Measurements from ENCODE around the gene ATXN1. TPM values are rescaled to one million over a fixed set of nuclear protein-coding genes. Genes with fewer than 3 reads are reported as not detected.

ATXN1 gene
- total RNA-seq, 1 donor from 2014 or later = 3.9 TPM

DNA sequence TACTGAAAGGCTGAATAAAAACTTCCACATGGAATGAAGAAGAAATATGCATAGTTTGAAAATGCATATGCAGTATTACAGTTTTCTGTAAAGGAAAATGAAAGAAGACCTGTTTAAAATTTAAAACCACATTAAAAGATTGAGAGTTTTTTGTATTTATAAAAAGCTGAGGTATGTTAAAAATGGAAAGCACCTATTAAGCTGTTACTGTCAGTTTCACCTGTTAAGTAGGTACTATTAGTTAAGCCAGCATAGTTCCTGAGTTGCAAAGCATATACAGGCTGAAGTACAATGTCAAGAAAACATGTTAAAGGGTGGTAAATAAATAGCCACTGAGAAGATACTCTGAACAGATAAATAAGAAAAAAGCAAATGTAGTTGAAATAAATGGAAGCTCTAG is 69.9 kb downstream of the ATXN1 start:
- H3K4me3 Mint-ChIP-seq = no peak overlapping the region
- no peak overlapping the region for H3K27ac Mint-ChIP-seq (ENCODE audit: unreplicated experiment)
- no peaks in the 10 kb centered on the region for H3K27me3 Mint-ChIP-seq (ENCODE audit: low read depth)
- TF ChIP-seq, protein P1, sequence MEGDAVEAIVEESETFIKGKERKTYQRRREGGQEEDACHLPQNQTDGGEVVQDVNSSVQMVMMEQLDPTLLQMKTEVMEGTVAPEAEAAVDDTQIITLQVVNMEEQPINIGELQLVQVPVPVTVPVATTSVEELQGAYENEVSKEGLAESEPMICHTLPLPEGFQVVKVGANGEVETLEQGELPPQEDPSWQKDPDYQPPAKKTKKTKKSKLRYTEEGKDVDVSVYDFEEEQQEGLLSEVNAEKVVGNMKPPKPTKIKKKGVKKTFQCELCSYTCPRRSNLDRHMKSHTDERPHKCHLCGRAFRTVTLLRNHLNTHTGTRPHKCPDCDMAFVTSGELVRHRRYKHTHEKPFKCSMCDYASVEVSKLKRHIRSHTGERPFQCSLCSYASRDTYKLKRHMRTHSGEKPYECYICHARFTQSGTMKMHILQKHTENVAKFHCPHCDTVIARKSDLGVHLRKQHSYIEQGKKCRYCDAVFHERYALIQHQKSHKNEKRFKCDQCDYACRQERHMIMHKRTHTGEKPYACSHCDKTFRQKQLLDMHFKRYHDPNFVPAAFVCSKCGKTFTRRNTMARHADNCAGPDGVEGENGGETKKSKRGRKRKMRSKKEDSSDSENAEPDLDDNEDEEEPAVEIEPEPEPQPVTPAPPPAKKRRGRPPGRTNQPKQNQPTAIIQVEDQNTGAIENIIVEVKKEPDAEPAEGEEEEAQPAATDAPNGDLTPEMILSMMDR (conservative IDR thresholded peaks at IDR 0.05) = no peak
- no peaks in the 10 kb centered on the region for H3K36me3 Mint-ChIP-seq (ENCODE audit: low read depth)
- DNase-seq (ENCODE audit: low read depth, low spot score) = no peak
- no peaks in the 10 kb centered on the region for H3K4me1 Mint-ChIP-seq
- no peaks in the 10 kb centered on the region for H3K9me3 Mint-ChIP-seq

- Mint-ChIP-seq H3K27me3 (ENCODE audit: low read depth) (no peaks in the 10 kb centered on the region), H3K9me3 (no peaks in the 10 kb centered on the region), H3K4me1 (no peaks in the 10 kb centered on the region), H3K4me3 (no peak overlapping the region), H3K27ac (ENCODE audit: unreplicated experiment) (no peak overlapping the region), H3K36me3 (ENCODE audit: low read depth) (no peaks in the 10 kb centered on the region)
- DNase-seq (ENCODE audit: low read depth, low spot score) = no peak
- TF ChIP-seq, protein P1 (conservative IDR thresholded peaks at IDR 0.05) = no peak
Measured at GRCh38 chr6:16690608-16691142, 70.6 kb downstream of the ATXN1 start.

- DNase-seq (ENCODE audit: low read depth, low spot score) = no peak
- TF ChIP-seq, protein P1 (conservative IDR thresholded peaks at IDR 0.05) = no peak
- Mint-ChIP-seq H3K36me3 (ENCODE audit: low read depth) (no peaks in the 10 kb centered on the region), H3K27ac (ENCODE audit: unreplicated experiment) (no peak overlapping the region), H3K9me3 (no peaks in the 10 kb centered on the region), H3K4me3 (no peak overlapping the region), H3K4me1 (peaks cover 4% of the 10 kb centered on the region), H3K27me3 (ENCODE audit: low read depth) (no peaks in the 10 kb centered on the region)
Measured at GRCh38 chr6:16689788-16690607, 71.3 kb downstream of the ATXN1 start.

GRCh38 chr6:16688984-16689636 is 72.2 kb downstream of the ATXN1 start:
- Mint-ChIP-seq H3K4me1 (peaks cover 6% of the 10 kb centered on the region), H3K4me3 (no peak overlapping the region), H3K27me3 (ENCODE audit: low read depth) (no peaks in the 10 kb centered on the region), H3K27ac (ENCODE audit: unreplicated experiment) (no peak overlapping the region), H3K36me3 (ENCODE audit: low read depth) (no peaks in the 10 kb centered on the region), H3K9me3 (no peaks in the 10 kb centered on the region)
- TF ChIP-seq, protein P1 (conservative IDR thresholded peaks at IDR 0.05) = no peak
- DNase-seq (ENCODE audit: low read depth, low spot score) = no peak

DNA sequence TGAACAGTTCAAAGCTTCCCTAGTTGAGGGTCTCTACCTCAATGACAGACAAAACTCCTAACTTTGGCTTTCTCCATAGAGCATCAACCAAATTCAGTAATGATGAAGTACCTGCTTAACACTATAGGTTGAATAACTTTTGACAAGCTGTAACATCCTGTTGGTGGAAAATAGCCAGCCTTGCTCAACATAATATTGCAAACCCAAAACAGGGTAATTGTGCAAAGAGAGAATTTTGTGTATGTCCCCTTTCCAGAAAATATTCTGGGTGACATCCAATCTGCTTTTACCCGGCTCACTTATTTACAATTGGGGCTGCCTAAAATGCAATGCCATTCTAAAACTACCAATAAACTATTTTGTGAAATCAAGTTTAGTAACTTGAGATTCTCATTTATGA is 72.8 kb downstream of the ATXN1 start:
- Mint-ChIP-seq H3K4me3 (no peak overlapping the region), H3K27ac (ENCODE audit: unreplicated experiment) (no peak overlapping the region), H3K36me3 (ENCODE audit: low read depth) (no peaks in the 10 kb centered on the region), H3K4me1 (peaks cover 6% of the 10 kb centered on the region), H3K27me3 (ENCODE audit: low read depth) (no peaks in the 10 kb centered on the region), H3K9me3 (no peaks in the 10 kb centered on the region)
- DNase-seq (ENCODE audit: low read depth, low spot score) = no peak
- TF ChIP-seq, protein P1 (conservative IDR thresholded peaks at IDR 0.05) = no peak
